Measurements from ENCODE around the gene LAMA4. TPM values are rescaled to one million over a fixed set of nuclear protein-coding genes. Genes with fewer than 3 reads are reported as not detected.

Gene LAMA4
- total RNA-seq, 1 donor from 2014 or later, result 0.22 TPM

DNA sequence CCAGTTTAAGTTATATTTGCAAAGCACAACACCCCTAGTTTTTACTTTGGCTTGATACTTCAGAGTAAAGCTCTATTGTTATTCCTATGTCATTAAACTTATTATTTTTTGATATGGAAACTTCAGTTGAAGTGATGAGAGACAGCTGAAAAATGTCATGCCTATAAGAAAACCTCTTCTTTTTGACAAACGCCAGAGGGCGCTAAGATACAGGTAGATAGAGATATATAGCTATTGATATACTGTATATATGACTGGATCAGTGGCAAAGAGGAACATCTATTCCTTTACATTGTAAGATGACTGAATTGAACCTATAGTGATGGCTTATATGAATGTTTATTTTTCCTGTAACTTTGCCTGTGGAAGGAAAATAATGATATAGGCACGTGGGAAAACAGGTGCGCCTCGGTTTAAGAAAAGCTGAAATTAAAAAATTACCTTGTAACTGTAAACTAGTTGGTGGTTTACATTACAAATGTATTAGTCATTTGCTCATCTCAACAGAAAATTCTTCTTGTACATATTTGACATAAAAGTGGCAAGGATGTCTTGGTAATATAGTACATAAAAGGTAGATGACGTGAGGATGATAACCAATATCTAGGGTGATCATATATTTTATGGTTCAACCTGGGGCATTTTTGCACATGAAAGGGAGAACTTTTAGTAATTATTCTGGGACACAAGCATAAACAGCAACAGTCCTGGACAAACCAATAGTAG is 74.1 kb downstream of the LAMA4 start:
- H3K27ac Mint-ChIP-seq (ENCODE audit: unreplicated experiment), result no peak overlapping the region
- no peaks in the 10 kb centered on the region for H3K36me3 Mint-ChIP-seq (ENCODE audit: unreplicated experiment)
- H3K4me3 Mint-ChIP-seq (ENCODE audit: unreplicated experiment), result no peak overlapping the region
- no peak for DNase-seq
- H3K4me1 Mint-ChIP-seq (ENCODE audit: low read depth, unreplicated experiment), result no peaks in the 10 kb centered on the region
- H3K27me3 Mint-ChIP-seq (ENCODE audit: unreplicated experiment), result no peaks in the 10 kb centered on the region
- no peaks in the 10 kb centered on the region for H3K9me3 Mint-ChIP-seq (ENCODE audit: unreplicated experiment)
- peak; percentile 67 for TF ChIP-seq CTCF (IDR thresholded peaks at IDR 0.05; ENCODE audit: partially characterized antibody, unreplicated experiment)

- TF ChIP-seq CTCF (IDR thresholded peaks at IDR 0.05; ENCODE audit: partially characterized antibody, unreplicated experiment), result no peak
- H3K27ac Mint-ChIP-seq (ENCODE audit: unreplicated experiment), result no peak overlapping the region
- no peak overlapping the region for H3K4me3 Mint-ChIP-seq (ENCODE audit: unreplicated experiment)
- no peaks in the 10 kb centered on the region for H3K9me3 Mint-ChIP-seq (ENCODE audit: unreplicated experiment)
- H3K36me3 Mint-ChIP-seq (ENCODE audit: unreplicated experiment), result no peaks in the 10 kb centered on the region
- no peaks in the 10 kb centered on the region for H3K27me3 Mint-ChIP-seq (ENCODE audit: unreplicated experiment)
- no peaks in the 10 kb centered on the region for H3K4me1 Mint-ChIP-seq (ENCODE audit: low read depth, unreplicated experiment)
- DNase-seq, result no peak
Measured at GRCh38 chr6:112179631-112180030, 74.7 kb downstream of the LAMA4 start.

DNA sequence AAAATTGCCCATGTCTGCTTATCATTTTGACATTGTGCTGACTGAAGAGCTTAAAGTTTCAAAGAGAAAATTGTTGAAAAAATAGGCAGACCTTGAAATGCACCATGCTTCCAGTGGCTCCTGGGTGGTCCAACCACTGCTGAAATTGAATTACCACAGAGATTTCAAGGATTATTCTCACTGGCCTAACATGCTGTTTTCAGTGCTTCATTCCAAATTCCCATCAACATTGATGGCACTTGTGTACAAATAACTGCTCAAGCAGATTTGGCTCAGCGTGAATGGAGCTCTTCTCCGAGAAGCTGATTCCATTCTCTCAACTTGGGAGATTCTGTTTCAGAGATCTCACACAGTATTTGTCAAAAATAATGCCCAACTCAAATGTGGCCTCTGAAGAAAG is 75.5 kb downstream of the LAMA4 start:
- Mint-ChIP-seq H3K27me3 (ENCODE audit: unreplicated experiment) (no peaks in the 10 kb centered on the region), H3K4me1 (ENCODE audit: low read depth, unreplicated experiment) (no peaks in the 10 kb centered on the region), H3K36me3 (ENCODE audit: unreplicated experiment) (no peaks in the 10 kb centered on the region), H3K9me3 (ENCODE audit: unreplicated experiment) (no peaks in the 10 kb centered on the region), H3K27ac (ENCODE audit: unreplicated experiment) (no peak overlapping the region), H3K4me3 (ENCODE audit: unreplicated experiment) (no peak overlapping the region)
- DNase-seq, result no peak
- TF ChIP-seq CTCF (IDR thresholded peaks at IDR 0.05; ENCODE audit: partially characterized antibody, unreplicated experiment), result no peak

DNA sequence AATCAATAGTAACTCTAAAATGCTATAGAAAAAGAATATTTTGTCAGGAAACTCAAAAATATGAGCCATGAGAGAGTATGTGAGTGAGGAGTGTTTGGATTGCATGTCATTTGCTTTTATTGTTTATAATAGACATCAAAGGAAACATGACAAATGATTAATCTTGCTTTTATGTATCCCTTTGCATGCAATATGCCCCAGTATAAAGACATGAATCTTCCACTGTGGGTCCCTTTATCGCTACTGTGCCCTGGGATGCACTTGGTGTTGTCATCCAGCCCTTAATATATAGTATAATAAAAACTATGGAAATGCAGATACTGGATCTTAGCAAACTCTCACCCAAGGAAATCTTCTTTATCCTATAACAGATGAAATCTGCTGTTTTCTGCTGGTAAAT is 77.3 kb downstream of the LAMA4 start:
- Mint-ChIP-seq H3K9me3 (ENCODE audit: unreplicated experiment) (no peaks in the 10 kb centered on the region), H3K4me3 (ENCODE audit: unreplicated experiment) (no peak overlapping the region), H3K27me3 (ENCODE audit: unreplicated experiment) (no peaks in the 10 kb centered on the region), H3K36me3 (ENCODE audit: unreplicated experiment) (no peaks in the 10 kb centered on the region), H3K4me1 (ENCODE audit: low read depth, unreplicated experiment) (no peaks in the 10 kb centered on the region), H3K27ac (ENCODE audit: unreplicated experiment) (no peak overlapping the region)
- TF ChIP-seq CTCF (IDR thresholded peaks at IDR 0.05; ENCODE audit: partially characterized antibody, unreplicated experiment), result no peak
- no peak for DNase-seq

- DNase-seq, result no peak
- Mint-ChIP-seq H3K9me3 (ENCODE audit: unreplicated experiment) (no peaks in the 10 kb centered on the region), H3K36me3 (ENCODE audit: unreplicated experiment) (no peaks in the 10 kb centered on the region), H3K27ac (ENCODE audit: unreplicated experiment) (no peak overlapping the region), H3K4me1 (ENCODE audit: low read depth, unreplicated experiment) (no peaks in the 10 kb centered on the region), H3K27me3 (ENCODE audit: unreplicated experiment) (no peaks in the 10 kb centered on the region), H3K4me3 (ENCODE audit: unreplicated experiment) (no peak overlapping the region)
- no peak for TF ChIP-seq CTCF (IDR thresholded peaks at IDR 0.05; ENCODE audit: partially characterized antibody, unreplicated experiment)
Measured at GRCh38 chr6:112176175-112176574, 78.2 kb downstream of the LAMA4 start.
